Activated CD8-positive, alpha-beta T cell treated with anti-CD3 and anti-CD28 coated beads for 36 hours (primary cell): ENCODE measurements around the gene ADAM23. TPM values are rescaled to one million over a fixed set of nuclear protein-coding genes. Genes with fewer than 3 reads are reported as not detected.

Source experiments
- ATAC-seq: fragments of 200-7000 bp; cut with Tn5 transposase; one replicate; pipeline ENCODE4 v1.10.0; 2021; ENCODE audit warnings: mild to moderate bottlenecking, moderate library complexity
- CTCF ChIA-PET: fragments of 350-600 bp; sonication (Branson Sonifier 250); formaldehyde crosslinking; loops from one replicate; lab custom pipeline; 2021; ENCODE audit warnings: antibody characterized with exemption; lab: Charles Lee
- POLR2A ChIA-PET: fragments of 350-600 bp; sonication (Branson Sonifier 250); formaldehyde crosslinking; loops from one replicate; lab custom pipeline; 2021; ENCODE audit warnings: antibody characterized with exemption; lab: Charles Lee
- DNase-seq: peaks from one replicate; pipeline ENCODE4 v3.0.0-alpha.2; 2020
- H3K27ac Mint-ChIP-seq: one replicate; pipeline ENCODE4 v1.8.0; 2021; ENCODE audit warnings: mild to moderate bottlenecking, mixed read lengths
- H3K27me3 Mint-ChIP-seq: one replicate; pipeline ENCODE4 v1.8.0; 2021; ENCODE audit warnings: mixed read lengths
- H3K36me3 Mint-ChIP-seq: one replicate; pipeline ENCODE4 v1.8.0; 2021; ENCODE audit warnings: low read depth, mixed read lengths
- H3K4me1 Mint-ChIP-seq: one replicate; pipeline ENCODE4 v1.8.0; 2021; ENCODE audit warnings: low read depth, mixed read lengths
- H3K4me3 Mint-ChIP-seq: one replicate; pipeline ENCODE4 v1.8.0; 2021; ENCODE audit warnings: mild to moderate bottlenecking, moderate library complexity, mixed read lengths
- H3K9me3 Mint-ChIP-seq: one replicate; pipeline ENCODE4 v1.8.0; 2021; ENCODE audit warnings: mixed read lengths
- intact Hi-C: fragments of 100-400 bp; cut with micrococcal nuclease; formaldehyde crosslinking; loops from one replicate; pipeline ENCODE4 v1.10.0; 2022
- total RNA-seq, 2 experiments: library from RNA; stranded (reverse); gene quantifications; one replicate each; pipeline ENCODE4 v1.2.3, GENCODE V29; 2021
- TF ChIP-seq, protein P1 (sequence below): fragments of 200-600 bp; IDR thresholded peaks from one replicate; pipeline ENCODE4 v1.8.0; 2022; ENCODE audit warnings: antibody characterized with exemption, mild to moderate bottlenecking

Gene ADAM23
- total RNA-seq, 2 experiments from 2014 or later, result 0.07 to 0.54 TPM

DNA sequence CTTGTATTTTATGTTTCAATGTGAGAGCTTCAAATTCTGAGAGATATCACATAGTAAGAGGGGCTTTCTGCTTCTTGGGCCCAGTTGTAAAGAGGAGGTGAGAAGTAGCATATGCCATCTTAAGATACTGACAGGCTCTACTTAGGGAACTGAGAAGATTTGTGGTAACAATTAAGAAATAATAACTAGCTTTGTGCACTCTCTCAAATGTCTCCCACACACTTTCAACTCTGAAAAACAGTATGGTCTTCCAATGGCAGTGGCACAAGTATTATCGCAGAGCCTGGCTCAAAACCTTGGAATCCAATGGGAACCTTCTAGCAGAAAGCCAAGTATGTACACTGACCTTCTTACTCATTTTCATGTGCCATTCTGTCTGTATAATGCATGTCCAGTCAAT, 118.6 kb downstream of the ADAM23 start:
- TF ChIP-seq, protein P1, sequence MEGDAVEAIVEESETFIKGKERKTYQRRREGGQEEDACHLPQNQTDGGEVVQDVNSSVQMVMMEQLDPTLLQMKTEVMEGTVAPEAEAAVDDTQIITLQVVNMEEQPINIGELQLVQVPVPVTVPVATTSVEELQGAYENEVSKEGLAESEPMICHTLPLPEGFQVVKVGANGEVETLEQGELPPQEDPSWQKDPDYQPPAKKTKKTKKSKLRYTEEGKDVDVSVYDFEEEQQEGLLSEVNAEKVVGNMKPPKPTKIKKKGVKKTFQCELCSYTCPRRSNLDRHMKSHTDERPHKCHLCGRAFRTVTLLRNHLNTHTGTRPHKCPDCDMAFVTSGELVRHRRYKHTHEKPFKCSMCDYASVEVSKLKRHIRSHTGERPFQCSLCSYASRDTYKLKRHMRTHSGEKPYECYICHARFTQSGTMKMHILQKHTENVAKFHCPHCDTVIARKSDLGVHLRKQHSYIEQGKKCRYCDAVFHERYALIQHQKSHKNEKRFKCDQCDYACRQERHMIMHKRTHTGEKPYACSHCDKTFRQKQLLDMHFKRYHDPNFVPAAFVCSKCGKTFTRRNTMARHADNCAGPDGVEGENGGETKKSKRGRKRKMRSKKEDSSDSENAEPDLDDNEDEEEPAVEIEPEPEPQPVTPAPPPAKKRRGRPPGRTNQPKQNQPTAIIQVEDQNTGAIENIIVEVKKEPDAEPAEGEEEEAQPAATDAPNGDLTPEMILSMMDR, result no peak
- peaks cover 10% of the 10 kb centered on the region for H3K27me3 Mint-ChIP-seq
- intact Hi-C loops, result no loop called here
- H3K36me3 Mint-ChIP-seq, result no peaks in the 10 kb centered on the region
- CTCF ChIA-PET, result no interaction called here
- no peak overlapping the region for H3K27ac Mint-ChIP-seq
- POLR2A ChIA-PET, result no interaction called here
- no peak for DNase-seq
- H3K4me3 Mint-ChIP-seq, result no peak overlapping the region
- peaks cover 4% of the 10 kb centered on the region for H3K4me1 Mint-ChIP-seq
- no peak for ATAC-seq
- H3K9me3 Mint-ChIP-seq, result no peaks in the 10 kb centered on the region

DNA sequence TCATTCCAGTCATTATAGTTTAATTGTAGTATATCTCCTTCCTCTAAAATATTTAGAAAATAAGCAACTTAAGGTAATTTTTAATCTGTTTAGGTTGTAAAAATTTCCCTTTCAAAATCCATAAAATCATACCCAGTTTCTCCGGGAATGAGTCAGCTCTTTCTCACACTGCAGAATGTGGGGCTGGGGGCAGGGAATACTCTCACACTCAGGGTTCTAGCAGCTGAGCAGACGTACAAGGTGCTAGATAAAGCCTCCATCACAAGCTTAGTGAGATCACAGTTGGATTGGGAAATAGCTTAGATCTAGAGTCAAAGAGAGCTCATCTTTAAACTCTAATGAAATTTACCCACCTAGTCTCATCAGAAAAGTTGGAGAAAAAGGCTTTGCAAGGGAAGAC, 119.0 kb downstream of the ADAM23 start:
- Mint-ChIP-seq H3K27ac (no peak overlapping the region), H3K36me3 (no peaks in the 10 kb centered on the region), H3K27me3 (peaks cover 8% of the 10 kb centered on the region), H3K9me3 (no peaks in the 10 kb centered on the region), H3K4me1 (peaks cover 4% of the 10 kb centered on the region), H3K4me3 (no peak overlapping the region)
- ChIA-PET POLR2A (no interaction called here), CTCF (no interaction called here)
- DNase-seq, result no peak
- intact Hi-C loops, result no loop called here
- no peak for ATAC-seq
- TF ChIP-seq, protein P1, result no peak

DNA sequence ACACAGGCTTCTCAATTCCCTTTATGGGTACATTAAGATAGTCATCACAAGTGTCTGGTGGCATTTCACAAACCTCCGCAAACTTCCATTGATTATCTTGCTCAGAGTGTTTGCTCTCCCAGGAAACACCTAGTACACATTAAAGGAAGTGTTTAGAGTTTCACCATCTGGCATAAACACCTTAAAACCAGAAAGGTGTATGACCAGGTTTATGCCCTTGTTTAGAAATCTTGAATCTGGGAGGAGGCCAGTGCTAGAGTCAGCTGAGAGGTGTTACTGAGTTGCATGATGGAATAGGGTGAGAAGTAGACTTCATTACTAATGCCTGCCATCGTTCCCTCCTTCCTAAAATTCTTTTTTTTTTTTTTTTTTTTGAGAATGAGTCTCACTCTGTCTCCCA, 120.0 kb downstream of the ADAM23 start:
- Mint-ChIP-seq H3K36me3 (no peaks in the 10 kb centered on the region), H3K4me1 (peaks cover 4% of the 10 kb centered on the region), H3K4me3 (no peak overlapping the region), H3K27ac (no peak overlapping the region), H3K27me3 (peaks cover 6% of the 10 kb centered on the region), H3K9me3 (no peaks in the 10 kb centered on the region)
- no peak for ATAC-seq
- ChIA-PET CTCF (no interaction called here), POLR2A (interaction anchor here (0.6 kb wide), 1 partner anchor 72 kb away, joined by 3 read pairs; no protein-coding TSS in a partner anchor)
- TF ChIP-seq, protein P1, result no peak
- DNase-seq, result no peak
- intact Hi-C loops, result no loop called here

DNA sequence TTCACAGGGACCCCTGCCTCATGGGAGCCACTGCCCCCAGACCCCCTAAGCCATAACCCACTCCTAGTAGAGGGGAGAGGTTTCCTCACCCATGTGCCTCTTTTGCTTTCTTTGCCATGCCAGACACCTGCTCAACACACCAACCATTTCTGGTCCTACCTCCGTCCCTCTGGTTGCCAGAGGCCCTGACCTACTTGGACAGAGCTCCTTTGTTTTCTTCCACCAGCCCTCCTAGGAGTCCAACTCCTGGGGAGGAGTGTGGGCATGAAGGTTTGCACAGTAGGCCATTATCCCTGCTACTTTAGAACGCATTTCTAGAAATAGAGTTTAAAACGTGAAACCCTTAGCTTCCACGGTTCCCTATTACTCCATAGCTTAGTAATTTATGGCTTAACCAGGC, 122.3 kb downstream of the ADAM23 start:
- TF ChIP-seq, protein P1, result no peak
- CTCF ChIA-PET, result interaction anchor here (1.0 to 1.4 kb wide), 2 partner anchors 9 to 12 kb away, joined by 3 to 4 read pairs; no protein-coding TSS in a partner anchor
- H3K27ac Mint-ChIP-seq, result no peak overlapping the region
- H3K9me3 Mint-ChIP-seq, result no peaks in the 10 kb centered on the region
- no peak overlapping the region for H3K4me3 Mint-ChIP-seq
- DNase-seq, result no peak
- H3K36me3 Mint-ChIP-seq, result no peaks in the 10 kb centered on the region
- intact Hi-C loops, result no loop called here
- H3K4me1 Mint-ChIP-seq, result no peaks in the 10 kb centered on the region
- no peak for ATAC-seq
- POLR2A ChIA-PET, result no interaction called here
- peaks cover 6% of the 10 kb centered on the region for H3K27me3 Mint-ChIP-seq

DNA sequence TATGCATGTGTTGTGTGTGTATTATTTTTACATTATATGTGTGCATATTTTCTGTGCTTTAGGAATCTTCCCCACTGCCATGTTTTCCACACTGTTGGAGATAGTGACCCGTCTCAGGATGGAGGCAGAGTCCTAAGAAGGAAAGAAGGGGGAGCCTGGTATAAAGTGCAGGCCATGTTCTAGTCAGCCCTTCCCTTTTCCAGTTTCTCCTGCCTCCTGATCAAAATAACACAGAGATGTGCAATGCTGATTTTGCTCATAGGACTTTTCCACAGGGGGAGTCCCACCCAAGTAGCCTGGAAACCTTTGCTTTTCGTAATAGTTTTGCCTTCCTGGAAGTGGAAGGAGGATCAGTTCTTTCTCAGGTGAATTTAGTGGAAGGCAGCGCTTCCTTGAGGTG, 126.1 kb downstream of the ADAM23 start:
- Mint-ChIP-seq H3K4me3 (no peak overlapping the region), H3K27ac (no peak overlapping the region), H3K9me3 (no peaks in the 10 kb centered on the region), H3K36me3 (no peaks in the 10 kb centered on the region), H3K4me1 (no peaks in the 10 kb centered on the region), H3K27me3 (peaks cover 1% of the 10 kb centered on the region)
- TF ChIP-seq, protein P1, result no peak
- intact Hi-C loops, result no loop called here
- ATAC-seq (no peak), DNase-seq (no peak)
- ChIA-PET CTCF (interaction anchor here (1.0 kb wide), 1 partner anchor 10 kb away, joined by 4 read pairs; no protein-coding TSS in a partner anchor), POLR2A (no interaction called here)
